Measurements from ENCODE around the gene ZNF681. TPM values are rescaled to one million over a fixed set of nuclear protein-coding genes. Genes with fewer than 3 reads are reported as not detected.
A peak's percentile ranks its signal among the peaks of the same experiment; 100 is the strongest.
"Not testable (repeated sequence)": the region's sequence is repeated elsewhere in the genome, so short reads cannot be mapped to it uniquely, and the experiment has no call there.

ZNF681 gene
- total RNA-seq, 1 donor from 2014 or later, result 11.5 TPM

GRCh38 chr19:23709347-23709746 is 49.3 kb downstream of the ZNF681 start:
- no peak overlapping the region for H3K4me3 Mint-ChIP-seq (ENCODE audit: low read depth)

DNA sequence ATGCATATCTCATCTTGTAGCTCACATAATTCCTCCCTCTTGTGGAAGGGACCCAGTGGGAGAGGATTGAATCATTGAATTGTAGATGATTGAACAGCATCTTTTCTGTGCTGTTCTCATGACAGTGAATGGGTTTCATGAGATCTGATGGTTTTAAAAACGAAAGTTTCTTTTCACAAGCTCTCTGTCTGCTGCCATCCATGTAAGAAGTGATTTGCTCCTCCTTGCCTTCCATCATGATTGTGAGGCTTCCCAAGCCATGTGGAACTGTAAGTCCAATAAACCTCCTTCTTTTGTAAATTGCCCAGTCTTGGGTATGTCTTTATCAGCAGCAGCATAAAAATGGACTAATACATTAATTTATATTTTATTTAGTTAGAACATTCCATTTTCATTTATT is 52.0 kb downstream of the ZNF681 start:
- no peak for TF ChIP-seq CTCF (IDR thresholded peaks at IDR 0.05; ENCODE audit: unreplicated experiment)
- no peak overlapping the region for H3K27ac Mint-ChIP-seq
- H3K27me3 Mint-ChIP-seq, result no peaks in the 10 kb centered on the region
- peaks cover 3% of the 10 kb centered on the region for H3K9me3 Mint-ChIP-seq (ENCODE audit: low read depth)
- no peak overlapping the region for H3K4me3 Mint-ChIP-seq (ENCODE audit: low read depth)
- no peaks in the 10 kb centered on the region for H3K36me3 Mint-ChIP-seq (ENCODE audit: insufficient read depth)
- no peak for DNase-seq (ENCODE audit: low spot score, unreplicated experiment)
- H3K4me1 Mint-ChIP-seq (ENCODE audit: low read depth), result no peaks in the 10 kb centered on the region

More at GRCh38 chr19:23709347-23709746, 49.3 kb downstream of the ZNF681 start:
- Mint-ChIP-seq H3K4me1 (ENCODE audit: low read depth) (no peaks in the 10 kb centered on the region), H3K27ac (no peak overlapping the region), H3K9me3 (ENCODE audit: low read depth) (peaks cover 3% of the 10 kb centered on the region), H3K27me3 (no peaks in the 10 kb centered on the region), H3K36me3 (ENCODE audit: insufficient read depth) (no peaks in the 10 kb centered on the region)
- no peak for TF ChIP-seq CTCF (IDR thresholded peaks at IDR 0.05; ENCODE audit: unreplicated experiment)
- no peak for DNase-seq (ENCODE audit: low spot score, unreplicated experiment)

GRCh38 chr19:23699521-23699860 is 59.2 kb downstream of the ZNF681 start:
- Mint-ChIP-seq H3K27me3 (no peaks in the 10 kb centered on the region), H3K4me3 (ENCODE audit: low read depth) (no peak overlapping the region), H3K36me3 (ENCODE audit: insufficient read depth) (no peaks in the 10 kb centered on the region), H3K9me3 (ENCODE audit: low read depth) (peaks cover 3% of the 10 kb centered on the region), H3K27ac (no peak overlapping the region), H3K4me1 (ENCODE audit: low read depth) (peaks cover 3% of the 10 kb centered on the region)
- no peak for DNase-seq (ENCODE audit: low spot score, unreplicated experiment)
- no peak for TF ChIP-seq CTCF (IDR thresholded peaks at IDR 0.05; ENCODE audit: unreplicated experiment)

DNA sequence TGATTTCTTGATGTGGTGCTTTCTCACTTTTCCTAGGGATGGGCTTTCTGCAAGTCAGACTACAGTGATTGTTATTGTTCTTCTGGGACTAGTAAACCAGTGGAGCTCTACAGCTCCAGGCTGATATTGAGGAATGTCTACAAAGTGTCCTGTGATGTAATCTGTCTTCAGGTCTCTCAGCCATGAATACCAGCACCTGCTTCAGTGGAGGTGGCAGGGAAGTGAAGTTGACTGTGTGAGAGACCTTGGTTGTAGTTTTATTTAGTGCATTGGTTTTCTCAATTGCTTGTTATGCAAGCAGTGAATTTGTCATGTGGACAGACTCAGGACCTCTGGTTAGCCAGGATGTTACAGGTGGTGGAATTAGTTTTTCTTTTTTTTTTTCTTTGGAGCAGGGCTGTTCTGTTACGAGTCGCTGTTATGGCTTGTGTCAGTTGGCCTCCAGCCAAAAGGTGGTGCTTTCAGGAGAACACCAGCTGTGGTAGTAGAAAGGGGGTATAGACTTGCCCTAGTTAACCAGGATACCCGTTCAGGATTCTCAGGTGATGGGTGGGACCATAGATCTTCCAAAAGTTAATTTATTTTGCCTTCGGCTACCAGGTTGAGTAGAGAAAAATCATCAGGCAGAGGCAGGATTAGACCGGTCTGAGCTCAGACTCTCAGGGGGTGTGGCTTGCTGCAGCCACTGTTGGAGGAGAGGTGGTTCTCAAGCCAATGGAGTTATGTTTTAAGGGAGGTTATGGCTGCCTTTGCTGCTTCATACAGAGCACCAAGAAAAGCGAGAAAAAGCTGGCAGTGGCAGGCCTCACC is 59.8 kb downstream of the ZNF681 start:
- Mint-ChIP-seq H3K4me3 (ENCODE audit: low read depth) (no peak overlapping the region), H3K9me3 (ENCODE audit: low read depth) (peaks cover 3% of the 10 kb centered on the region), H3K36me3 (ENCODE audit: insufficient read depth) (no peaks in the 10 kb centered on the region), H3K27ac (peak overlapping the region; percentile 68), H3K27me3 (no peaks in the 10 kb centered on the region), H3K4me1 (ENCODE audit: low read depth) (peaks cover 3% of the 10 kb centered on the region)
- DNase-seq (ENCODE audit: low spot score, unreplicated experiment), result no peak
- TF ChIP-seq CTCF (IDR thresholded peaks at IDR 0.05; ENCODE audit: unreplicated experiment), result no peak

GRCh38 chr19:23692937-23693336 is 65.8 kb downstream of the ZNF681 start:
- H3K4me1 Mint-ChIP-seq (ENCODE audit: low read depth); H3K27ac Mint-ChIP-seq; H3K9me3 Mint-ChIP-seq (ENCODE audit: low read depth); H3K36me3 Mint-ChIP-seq (ENCODE audit: insufficient read depth); DNase-seq (ENCODE audit: low spot score, unreplicated experiment); H3K4me3 Mint-ChIP-seq (ENCODE audit: low read depth); H3K27me3 Mint-ChIP-seq: not testable (repeated sequence)

Other genes starting within 250 kb of the ZNF681 start
- 26.9 and 29.7 TPM in 2 replicates for gene ZNF675, start 71.7 kb downstream of the ZNF681 start, total RNA-seq
- gene ZNF726, start 156.0 kb upstream of the ZNF681 start, total RNA-seq, result 5.7 and 6.0 TPM in 2 replicates